Measurements from ENCODE around the gene ZBTB38.

ZBTB38 gene

GRCh38 chr3:141337523-141337854 is 30.8 kb upstream of the ZBTB38 start:
- Histone ChIP-seq H3K4me1 (ENCODE audit: control insufficient read depth in 1 of 2, insufficient read depth in 2 of 2, low read length in 2 of 2) (peaks cover 2% of the 10 kb centered on the region in 2 experiments), H3K9me3 (ENCODE audit: insufficient read depth, low read depth, low read length) (no peaks in the 10 kb centered on the region), H3K4ac (ENCODE audit: low read depth, low read length) (no peak overlapping the region), H3K4me3 (ENCODE audit: low read depth, low read length) (no peak overlapping the region), H2AK5ac (ENCODE audit: low read length) (no peak overlapping the region), H4K91ac (ENCODE audit: low read depth, low read length) (no peak overlapping the region), H3K18ac (ENCODE audit: low read length) (no peak overlapping the region), H3K23ac (ENCODE audit: low read length) (no peak overlapping the region), H2AFZ (ENCODE audit: insufficient read depth, low read length, poor library complexity) (no peak overlapping the region), H2BK12ac (ENCODE audit: low read length) (no peak overlapping the region), H3K79me1 (ENCODE audit: low read length) (peaks cover 3% of the 10 kb centered on the region), H3K27me3 (ENCODE audit: insufficient read depth, low read length) (no peaks in the 10 kb centered on the region), H2BK5ac (ENCODE audit: low read depth, low read length, poor library complexity) (no peak overlapping the region), H3K36me3 (ENCODE audit: control insufficient read depth in 1 of 2, insufficient read depth in 2 of 2, low read length in 2 of 2) (no peaks in the 10 kb centered on the region), H3K4me2 (ENCODE audit: low read length) (no peak overlapping the region), H2BK120ac (ENCODE audit: insufficient read depth, low read length, poor library complexity) (no peak overlapping the region), H3K79me2 (ENCODE audit: control insufficient read depth, insufficient read depth, low read length, poor library complexity) (no peaks in the 10 kb centered on the region), H3K27ac (ENCODE audit: low read depth, low read length) (no peak overlapping the region), H4K8ac (ENCODE audit: low read depth, low read length) (no peak overlapping the region), H3K14ac (ENCODE audit: low read length) (no peak overlapping the region), H4K12ac (ENCODE audit: low read depth, low read length) (no peak overlapping the region), H3K9ac (ENCODE audit: low read length) (no peak overlapping the region)
- DNase-seq, result no peak
- WGBS (ENCODE audit: extremely low coverage, insufficient coverage, insufficient read length), result no CpG with 5 or more reads among the region's 1 CpG

- Histone ChIP-seq H3K4me1 (ENCODE audit: control insufficient read depth in 1 of 2, insufficient read depth in 2 of 2, low read length in 2 of 2) (peaks cover under 1 to 2% of the 10 kb centered on the region in 2 experiments), H3K27me3 (ENCODE audit: insufficient read depth, low read length) (no peaks in the 10 kb centered on the region), H3K79me1 (ENCODE audit: low read length) (peaks cover 3% of the 10 kb centered on the region), H2AK5ac (ENCODE audit: low read length) (no peak overlapping the region), H3K4me3 (ENCODE audit: low read depth, low read length) (no peak overlapping the region), H2BK12ac (ENCODE audit: low read length) (no peak overlapping the region), H3K79me2 (ENCODE audit: control insufficient read depth, insufficient read depth, low read length, poor library complexity) (no peaks in the 10 kb centered on the region), H3K36me3 (ENCODE audit: control insufficient read depth in 1 of 2, insufficient read depth in 2 of 2, low read length in 2 of 2) (no peaks in the 10 kb centered on the region), H4K12ac (ENCODE audit: low read depth, low read length) (no peak overlapping the region), H3K4me2 (ENCODE audit: low read length) (no peak overlapping the region), H2BK5ac (ENCODE audit: low read depth, low read length, poor library complexity) (no peak overlapping the region), H2BK120ac (ENCODE audit: insufficient read depth, low read length, poor library complexity) (no peak overlapping the region), H3K27ac (ENCODE audit: low read depth, low read length) (no peak overlapping the region), H3K9me3 (ENCODE audit: insufficient read depth, low read depth, low read length) (no peaks in the 10 kb centered on the region), H4K91ac (ENCODE audit: low read depth, low read length) (no peak overlapping the region), H2AFZ (ENCODE audit: insufficient read depth, low read length, poor library complexity) (no peak overlapping the region), H4K8ac (ENCODE audit: low read depth, low read length) (no peak overlapping the region), H3K4ac (ENCODE audit: low read depth, low read length) (no peak overlapping the region), H3K14ac (ENCODE audit: low read length) (no peak overlapping the region), H3K23ac (ENCODE audit: low read length) (no peak overlapping the region), H3K18ac (ENCODE audit: low read length) (no peak overlapping the region), H3K9ac (ENCODE audit: low read length) (no peak overlapping the region)
- DNase-seq, result no peak
- WGBS (ENCODE audit: extremely low coverage, insufficient coverage, insufficient read length), result no CpG with 5 or more reads among the region's 2 CpGs
Observed at GRCh38 chr3:141337991-141338390, 30.3 kb upstream of the ZBTB38 start.

- Histone ChIP-seq H3K4ac (ENCODE audit: low read depth, low read length) (no peak overlapping the region), H3K27ac (ENCODE audit: low read depth, low read length) (no peak overlapping the region), H3K23ac (ENCODE audit: low read length) (no peak overlapping the region), H3K18ac (ENCODE audit: low read length) (no peak overlapping the region), H2BK120ac (ENCODE audit: insufficient read depth, low read length, poor library complexity) (no peak overlapping the region), H2AFZ (ENCODE audit: insufficient read depth, low read length, poor library complexity) (no peak overlapping the region), H3K14ac (ENCODE audit: low read length) (no peak overlapping the region), H3K79me1 (ENCODE audit: low read length) (no peaks in the 10 kb centered on the region), H3K4me1 (ENCODE audit: control insufficient read depth in 1 of 2, insufficient read depth in 2 of 2, low read length in 2 of 2) (no peaks in the 10 kb centered on the region), H2AK5ac (ENCODE audit: low read length) (no peak overlapping the region), H3K27me3 (ENCODE audit: insufficient read depth, low read length) (no peaks in the 10 kb centered on the region), H4K12ac (ENCODE audit: low read depth, low read length) (no peak overlapping the region), H4K8ac (ENCODE audit: low read depth, low read length) (no peak overlapping the region), H4K91ac (ENCODE audit: low read depth, low read length) (no peak overlapping the region), H2BK5ac (ENCODE audit: low read depth, low read length, poor library complexity) (no peak overlapping the region), H3K79me2 (ENCODE audit: control insufficient read depth, insufficient read depth, low read length, poor library complexity) (no peaks in the 10 kb centered on the region), H3K9me3 (ENCODE audit: insufficient read depth, low read depth, low read length) (no peaks in the 10 kb centered on the region), H3K36me3 (ENCODE audit: control insufficient read depth in 1 of 2, insufficient read depth in 2 of 2, low read length in 2 of 2) (no peaks in the 10 kb centered on the region), H3K4me2 (ENCODE audit: low read length) (no peak overlapping the region), H2BK12ac (ENCODE audit: low read length) (no peak overlapping the region), H3K4me3 (ENCODE audit: low read depth, low read length) (no peak overlapping the region), H3K9ac (ENCODE audit: low read length) (no peak overlapping the region)
- no peak for DNase-seq
Observed at GRCh38 chr3:141338881-141339280, 29.4 kb upstream of the ZBTB38 start.

- H3K9ac ChIP-seq (ENCODE audit: low read length), result no peak overlapping the region
- no peak overlapping the region for H3K23ac ChIP-seq (ENCODE audit: low read length)
- no peaks in the 10 kb centered on the region for H3K9me3 ChIP-seq (ENCODE audit: insufficient read depth, low read depth, low read length)
- no peak overlapping the region for H2AK5ac ChIP-seq (ENCODE audit: low read length)
- no peak overlapping the region for H2BK12ac ChIP-seq (ENCODE audit: low read length)
- no peaks in the 10 kb centered on the region for H3K4me1 ChIP-seq (ENCODE audit: control insufficient read depth in 1 of 2, insufficient read depth in 2 of 2, low read length in 2 of 2)
- no peak overlapping the region for H2BK5ac ChIP-seq (ENCODE audit: low read depth, low read length, poor library complexity)
- H3K79me1 ChIP-seq (ENCODE audit: low read length), result no peaks in the 10 kb centered on the region
- no peak overlapping the region for H4K12ac ChIP-seq (ENCODE audit: low read depth, low read length)
- H3K79me2 ChIP-seq (ENCODE audit: control insufficient read depth, insufficient read depth, low read length, poor library complexity), result no peaks in the 10 kb centered on the region
- WGBS (ENCODE audit: extremely low coverage, insufficient coverage, insufficient read length), result 93% methylated on average over 1 of the region's 1 CpG
- no peak overlapping the region for H4K8ac ChIP-seq (ENCODE audit: low read depth, low read length)
- no peak overlapping the region for H3K4ac ChIP-seq (ENCODE audit: low read depth, low read length)
- no peak overlapping the region for H3K4me3 ChIP-seq (ENCODE audit: low read depth, low read length)
- DNase-seq, result no peak
- H3K18ac ChIP-seq (ENCODE audit: low read length), result no peak overlapping the region
- H4K91ac ChIP-seq (ENCODE audit: low read depth, low read length), result no peak overlapping the region
- H3K27ac ChIP-seq (ENCODE audit: low read depth, low read length), result no peak overlapping the region
- H3K36me3 ChIP-seq (ENCODE audit: control insufficient read depth in 1 of 2, insufficient read depth in 2 of 2, low read length in 2 of 2), result no peaks in the 10 kb centered on the region
- H3K4me2 ChIP-seq (ENCODE audit: low read length), result no peak overlapping the region
- no peaks in the 10 kb centered on the region for H3K27me3 ChIP-seq (ENCODE audit: insufficient read depth, low read length)
- H2AFZ ChIP-seq (ENCODE audit: insufficient read depth, low read length, poor library complexity), result no peak overlapping the region
- no peak overlapping the region for H2BK120ac ChIP-seq (ENCODE audit: insufficient read depth, low read length, poor library complexity)
- no peak overlapping the region for H3K14ac ChIP-seq (ENCODE audit: low read length)
Observed at GRCh38 chr3:141341536-141341935, 26.8 kb upstream of the ZBTB38 start.

- H2BK5ac ChIP-seq (ENCODE audit: low read depth, low read length, poor library complexity), result no peak overlapping the region
- no peak overlapping the region for H3K27ac ChIP-seq (ENCODE audit: low read depth, low read length)
- H3K4me1 ChIP-seq (ENCODE audit: control insufficient read depth in 1 of 2, insufficient read depth in 2 of 2, low read length in 2 of 2), result no peaks in the 10 kb centered on the region
- no peaks in the 10 kb centered on the region for H3K36me3 ChIP-seq (ENCODE audit: control insufficient read depth in 1 of 2, insufficient read depth in 2 of 2, low read length in 2 of 2)
- no peak overlapping the region for H3K18ac ChIP-seq (ENCODE audit: low read length)
- no peak for DNase-seq
- no peak overlapping the region for H4K12ac ChIP-seq (ENCODE audit: low read depth, low read length)
- no peaks in the 10 kb centered on the region for H3K79me1 ChIP-seq (ENCODE audit: low read length)
- H3K9ac ChIP-seq (ENCODE audit: low read length), result no peak overlapping the region
- no peak overlapping the region for H2BK12ac ChIP-seq (ENCODE audit: low read length)
- no peak overlapping the region for H3K4me3 ChIP-seq (ENCODE audit: low read depth, low read length)
- no peaks in the 10 kb centered on the region for H3K27me3 ChIP-seq (ENCODE audit: insufficient read depth, low read length)
- H2AK5ac ChIP-seq (ENCODE audit: low read length), result no peak overlapping the region
- H4K8ac ChIP-seq (ENCODE audit: low read depth, low read length), result no peak overlapping the region
- H3K4ac ChIP-seq (ENCODE audit: low read depth, low read length), result no peak overlapping the region
- no peak overlapping the region for H2AFZ ChIP-seq (ENCODE audit: insufficient read depth, low read length, poor library complexity)
- no peak overlapping the region for H4K91ac ChIP-seq (ENCODE audit: low read depth, low read length)
- no peaks in the 10 kb centered on the region for H3K79me2 ChIP-seq (ENCODE audit: control insufficient read depth, insufficient read depth, low read length, poor library complexity)
- H3K4me2 ChIP-seq (ENCODE audit: low read length), result no peak overlapping the region
- no peak overlapping the region for H3K14ac ChIP-seq (ENCODE audit: low read length)
- no CpG with 5 or more reads among the region's 5 CpGs for WGBS (ENCODE audit: extremely low coverage, insufficient coverage, insufficient read length)
- no peak overlapping the region for H2BK120ac ChIP-seq (ENCODE audit: insufficient read depth, low read length, poor library complexity)
- H3K23ac ChIP-seq (ENCODE audit: low read length), result no peak overlapping the region
- H3K9me3 ChIP-seq (ENCODE audit: insufficient read depth, low read depth, low read length), result no peaks in the 10 kb centered on the region
Observed at GRCh38 chr3:141342386-141342785, 25.9 kb upstream of the ZBTB38 start.
